ENCODE results near the gene NPM1. TPM values are rescaled to one million over a fixed set of nuclear protein-coding genes. Genes with fewer than 3 reads are reported as not detected.

Gene NPM1
- total and polyA plus RNA-seq, 4 donors: 133 to 959 (median 363) TPM

- Histone ChIP-seq H3K4me1 (ENCODE audit: control insufficient read depth in 4 of 4, insufficient read depth in 4 of 4, low read length in 3 of 4) (peaks cover 0 to 3% (median 0%) of the 10 kb centered on the region in 4 donors), H3K27ac (ENCODE audit: low read depth in 1 of 2, low read length in 2 of 2) (no peak overlapping the region), H3K4me3 (ENCODE audit: low read depth in 1 of 3, low read length in 3 of 3) (no peak overlapping the region), H3K9me3 (ENCODE audit: control insufficient read depth in 4 of 4, low read length in 3 of 4) (no peaks in the 10 kb centered on the region), H3K9ac (ENCODE audit: low read depth in 1 of 2, low read length in 2 of 2) (no peak overlapping the region), H3K36me3 (ENCODE audit: control insufficient read depth in 4 of 4, insufficient read depth in 3 of 4, low read depth in 1 of 4, low read length in 3 of 4) (no peaks in the 10 kb centered on the region), H3K27me3 (ENCODE audit: control insufficient read depth in 4 of 4, insufficient read depth in 4 of 4, low read length in 3 of 4) (peaks cover 0 to 2% (median 0%) of the 10 kb centered on the region in 4 donors)
- no peak for TF ChIP-seq NR2F2 (IDR thresholded peaks at IDR 0.05)
- TF ChIP-seq MAX (IDR thresholded peaks at IDR 0.05): no peak
- 86% methylated on average over 14 of the region's 14 CpGs for WGBS
- no peak for DNase-seq (ENCODE audit: low spot score)
Measured at GRCh38 chr5:171445644-171446516, 58.2 kb downstream of the NPM1 start.

- 93% methylated on average over 5 of the region's 5 CpGs for WGBS
- no peak for DNase-seq (ENCODE audit: low spot score)
- no peaks in the 10 kb centered on the region for H3K36me3 ChIP-seq (ENCODE audit: control insufficient read depth in 4 of 4, insufficient read depth in 3 of 4, low read depth in 1 of 4, low read length in 3 of 4)
- peaks cover 0 to 2% (median 0%) of the 10 kb centered on the region in 4 donors for H3K27me3 ChIP-seq (ENCODE audit: control insufficient read depth in 4 of 4, insufficient read depth in 4 of 4, low read length in 3 of 4)
- H3K9me3 ChIP-seq (ENCODE audit: control insufficient read depth in 4 of 4, low read length in 3 of 4): no peaks in the 10 kb centered on the region
- no peak overlapping the region for H3K27ac ChIP-seq (ENCODE audit: low read depth in 1 of 2, low read length in 2 of 2)
- no peak for TF ChIP-seq REST (IDR thresholded peaks at IDR 0.05)
- TF ChIP-seq JUND (IDR thresholded peaks at IDR 0.05): no peak
- no peak for TF ChIP-seq HNF4G (IDR thresholded peaks at IDR 0.05)
- TF ChIP-seq YY1 (IDR thresholded peaks at IDR 0.05): no peak
- TF ChIP-seq EGR1 (IDR thresholded peaks at IDR 0.05; ENCODE audit: low read depth in 2 of 2): no peak
- no peak for TF ChIP-seq ATF3 (IDR thresholded peaks at IDR 0.05)
- peaks cover 0 to 3% (median 0%) of the 10 kb centered on the region in 4 donors for H3K4me1 ChIP-seq (ENCODE audit: control insufficient read depth in 4 of 4, insufficient read depth in 4 of 4, low read length in 3 of 4)
- H3K9ac ChIP-seq (ENCODE audit: low read depth in 1 of 2, low read length in 2 of 2): no peak overlapping the region
- H3K4me3 ChIP-seq (ENCODE audit: low read depth in 1 of 3, low read length in 3 of 3): no peak overlapping the region
Measured at GRCh38 chr5:171447226-171447625, 59.6 kb downstream of the NPM1 start.

- WGBS: 42% methylated on average over 10 of the region's 10 CpGs
Measured at GRCh38 chr5:171449426-171449825, 61.8 kb downstream of the NPM1 start.

More at GRCh38 chr5:171449426-171449825, 61.8 kb downstream of the NPM1 start:
- no peak for DNase-seq (ENCODE audit: low spot score)
- peaks cover 0 to 2% (median 0%) of the 10 kb centered on the region in 4 donors for H3K27me3 ChIP-seq (ENCODE audit: control insufficient read depth in 4 of 4, insufficient read depth in 4 of 4, low read length in 3 of 4)
- no peak overlapping the region for H3K4me3 ChIP-seq (ENCODE audit: low read depth in 1 of 3, low read length in 3 of 3)
- no peaks in the 10 kb centered on the region for H3K36me3 ChIP-seq (ENCODE audit: control insufficient read depth in 4 of 4, insufficient read depth in 3 of 4, low read depth in 1 of 4, low read length in 3 of 4)
- H3K9me3 ChIP-seq (ENCODE audit: control insufficient read depth in 4 of 4, low read length in 3 of 4): no peaks in the 10 kb centered on the region
- H3K4me1 ChIP-seq (ENCODE audit: control insufficient read depth in 4 of 4, insufficient read depth in 4 of 4, low read length in 3 of 4): peaks cover 0 to 3% (median 0%) of the 10 kb centered on the region in 4 donors
- TF ChIP-seq YY1 (IDR thresholded peaks at IDR 0.05) (no peak), ZBTB33 (IDR thresholded peaks at IDR 0.05) (no peak), RXRA (IDR thresholded peaks at IDR 0.05) (peak in 1 of 2 donors; percentile 5), MAX (IDR thresholded peaks at IDR 0.05) (no peak), SP1 (IDR thresholded peaks at IDR 0.05) (no peak), JUND (IDR thresholded peaks at IDR 0.05) (no peak), RAD21 (IDR thresholded peaks at IDR 0.05) (no peak), GABPA (IDR thresholded peaks at IDR 0.05 in 1 of 2, conservative IDR thresholded peaks at IDR 0.05 in 1 of 2) (no peak), HNF4A (conservative IDR thresholded peaks at IDR 0.05) (peak; percentile 43 to 63), NR2F2 (IDR thresholded peaks at IDR 0.05) (no peak)
- no peak overlapping the region for H3K27ac ChIP-seq (ENCODE audit: low read depth in 1 of 2, low read length in 2 of 2)
- H3K9ac ChIP-seq (ENCODE audit: low read depth in 1 of 2, low read length in 2 of 2): no peak overlapping the region

All from liver (tissue), 9 donors.